T-cell (primary cell): ENCODE results near the gene CHD5. TPM values are rescaled to one million over a fixed set of nuclear protein-coding genes. Genes with fewer than 3 reads are reported as not detected.

Source experiments
- ATAC-seq, 4 experiments: fragments of 200-7000 bp in 3 of 4; fragments of 150-1000 bp in 1 of 4; cut with Tn5 transposase; replicated peaks in 1 of 4; 1 replicate in 3 of 4; 2 replicates in 1 of 4; pipeline ENCODE4 v1.10.0; 2021; ENCODE audit warnings: moderate library complexity in 3 of 4, mild to moderate bottlenecking in 2 of 4, moderate number of reproducible peaks in 1 of 4
- CTCF ChIA-PET, 2 donors: fragments of 300-600 bp; sonication (Branson Sonifier 250); formaldehyde crosslinking; loops; one replicate each; lab custom pipeline; 2022; ENCODE audit warnings: antibody characterized with exemption in 2 of 2; lab: Charles Lee
- POLR2A ChIA-PET, 2 donors: fragments of 300-600 bp; sonication (Branson Sonifier 250); formaldehyde crosslinking; loops; one replicate each; lab custom pipeline; 2022; ENCODE audit warnings: antibody characterized with exemption in 2 of 2; lab: Charles Lee
- DNase-seq, 35 experiments: peaks; one replicate each; pipeline versions ENCODE4 v3.0.0 to v3.0.0-alpha.2; 2013 to 2023
- H3K27ac ChIP-seq: one replicate; pipeline ENCODE4 v1.5.1; 2013; ENCODE audit warnings: low read length
- H3K27me3 ChIP-seq, 2 experiments: replicated peaks in 1 of 2; 1 replicate in 1 of 2; 2 replicates in 1 of 2; pipeline versions ENCODE4 v1.6.1 to v1.7.0; 2013; ENCODE audit warnings: low read length in 1 of 2, mixed read lengths in 1 of 2; ENCODE audit not compliant: control insufficient read depth in 2 of 2, insufficient read depth in 2 of 2; ENCODE audit errors: extremely low read depth in 1 of 2
- H3K36me3 ChIP-seq, 2 donors: 1 replicate in 1 of 2; 2 replicates in 1 of 2; pipeline versions ENCODE4 v1.6.1 to v1.7.0; 2013; ENCODE audit warnings: low read length in 1 of 2; ENCODE audit not compliant: control insufficient read depth in 2 of 2, insufficient read depth in 1 of 2; ENCODE audit errors: extremely low read depth in 1 of 2
- H3K4me1 ChIP-seq, 2 experiments: 1 replicate in 1 of 2; 2 replicates in 1 of 2; pipeline versions ENCODE4 v1.6.1 to v1.7.0; 2013; ENCODE audit warnings: low read length in 2 of 2, mixed read lengths in 1 of 2; ENCODE audit not compliant: insufficient read depth in 2 of 2, control insufficient read depth in 1 of 2; ENCODE audit errors: extremely low read depth in 1 of 2
- H3K4me3 ChIP-seq, 2 donors: 1 replicate in 1 of 2; 2 replicates in 1 of 2; pipeline versions ENCODE4 v1.5.1 to v1.7.0; 2013; ENCODE audit warnings: mild to moderate bottlenecking in 2 of 2, low read length in 1 of 2, moderate library complexity in 1 of 2; ENCODE audit not compliant: control insufficient read depth in 1 of 2; ENCODE audit errors: extremely low read depth in 1 of 2
- H3K9me3 ChIP-seq: 2 replicates; pipeline ENCODE4 v1.7.0; 2013
- H3K27ac Mint-ChIP-seq, 2 donors: one replicate each; pipeline ENCODE4 v1.8.0; 2020 to 2021; ENCODE audit warnings: mild to moderate bottlenecking in 2 of 2, mixed read lengths in 2 of 2
- H3K27me3 Mint-ChIP-seq, 2 donors: one replicate each; pipeline ENCODE4 v1.8.0; 2021 to 2022; ENCODE audit warnings: mixed read lengths in 2 of 2
- H3K36me3 Mint-ChIP-seq: one replicate; pipeline ENCODE4 v1.8.0; 2021; ENCODE audit warnings: mixed read lengths
- H3K4me1 Mint-ChIP-seq, 3 donors: one replicate each; pipeline ENCODE4 v1.8.0; 2020 to 2022; ENCODE audit warnings: mixed read lengths in 3 of 3, mild to moderate bottlenecking in 1 of 3
- H3K4me3 Mint-ChIP-seq, 3 donors: one replicate each; pipeline ENCODE4 v1.8.0; 2020 to 2022; ENCODE audit warnings: mild to moderate bottlenecking in 3 of 3, mixed read lengths in 3 of 3, moderate library complexity in 3 of 3
- H3K9me3 Mint-ChIP-seq, 3 donors: one replicate each; pipeline ENCODE4 v1.8.0; 2020 to 2022; ENCODE audit warnings: mixed read lengths in 3 of 3
- WGBS: methylation state at CpG from one replicate; pipeline ENCODE4 v1.1.5; 2013; ENCODE audit warnings: missing lambda C conversion rate; ENCODE audit not compliant: insufficient coverage; 5-methylcytosine and 5-hydroxymethylcytosine counted together
- total RNA-seq, 35 experiments: library from RNA in 6 of 35; stranded (reverse) in 6 of 35; fragments of 120-200 nt in 1 of 35; gene quantifications; one replicate each; pipeline versions ENCODE4 v1.2.1 to v1.2.4 and lab custom pipeline; 2013 to 2026

Gene CHD5
- total RNA-seq, 5 donors from 2014 or later (not counting 1 experiment from before 2014, with no cell fraction given): 0.05 to 0.23 (median 0.16) TPM

DNA sequence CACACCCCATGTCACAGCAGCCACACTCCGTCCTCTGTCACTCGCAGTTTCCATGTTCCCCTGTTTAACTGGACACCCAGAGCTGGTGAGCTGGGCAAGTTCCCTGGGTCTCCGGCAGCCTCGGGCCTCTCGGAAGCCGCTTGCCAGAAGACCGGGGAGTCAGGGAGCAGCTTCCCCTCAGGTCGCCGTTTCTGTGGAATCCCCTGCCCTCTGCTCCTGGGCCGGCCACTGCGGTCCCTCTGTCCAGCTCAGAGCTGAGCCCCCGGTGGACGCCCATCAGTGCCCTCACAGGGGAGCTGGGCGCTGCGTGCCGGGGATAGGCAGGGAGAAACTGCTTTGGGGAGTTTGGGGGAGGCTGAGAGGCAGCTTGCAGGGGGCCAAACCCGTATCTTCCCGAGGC lies 96.7 kb downstream of the CHD5 start:
- Mint-ChIP-seq H3K36me3 (peaks cover 30% of the 10 kb centered on the region), H3K4me3 (no peak overlapping the region)

DNA sequence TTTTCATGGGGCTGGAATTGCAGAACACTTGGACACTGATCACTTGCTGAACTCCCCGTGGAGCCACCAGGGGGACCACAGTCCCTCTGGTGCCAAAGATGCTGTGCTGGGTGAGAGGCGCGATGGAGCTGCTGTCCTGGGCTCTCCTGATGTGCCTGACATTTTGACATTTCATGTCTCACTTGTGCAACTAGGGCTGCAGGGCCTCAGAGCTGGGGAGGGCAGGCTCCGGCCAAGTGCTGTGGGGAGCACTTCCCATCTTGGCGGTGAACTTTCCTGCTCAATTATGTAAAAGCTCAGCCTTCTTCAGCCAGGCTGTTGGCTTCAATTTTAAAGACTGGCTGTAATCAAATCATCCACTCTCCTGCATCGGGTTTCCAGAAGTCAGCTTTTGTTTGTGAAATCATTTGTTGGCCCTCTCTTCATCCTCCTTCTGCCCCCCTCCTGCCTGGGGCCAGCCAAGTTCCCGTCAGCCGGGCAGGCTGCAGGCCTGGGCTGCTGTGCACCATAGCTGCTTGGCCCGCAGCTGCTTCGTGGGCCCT lies 97.6 kb downstream of the CHD5 start:
- POLR2A ChIA-PET: no interaction called here

More for the DNA sequence above, 96.7 kb downstream of the CHD5 start:
- no peaks in the 10 kb centered on the region for H3K9me3 Mint-ChIP-seq
- ATAC-seq: no peak
- Histone ChIP-seq H3K4me3 (no peak overlapping the region), H3K27ac (no peak overlapping the region), H3K4me1 (no peaks in the 10 kb centered on the region), H3K36me3 (peaks cover 25 to 68% of the 10 kb centered on the region in 2 donors), H3K9me3 (no peaks in the 10 kb centered on the region), H3K27me3 (no peaks in the 10 kb centered on the region)
- no peaks in the 10 kb centered on the region for H3K4me1 Mint-ChIP-seq
- ChIA-PET CTCF (no interaction called here), POLR2A (no interaction called here)
- DNase-seq: no peak
- whole genome bisulfite sequencing: 94% methylated on average over 9 of the region's 18 CpGs
- no peaks in the 10 kb centered on the region for H3K27me3 Mint-ChIP-seq
- no peak overlapping the region for H3K27ac Mint-ChIP-seq

DNA sequence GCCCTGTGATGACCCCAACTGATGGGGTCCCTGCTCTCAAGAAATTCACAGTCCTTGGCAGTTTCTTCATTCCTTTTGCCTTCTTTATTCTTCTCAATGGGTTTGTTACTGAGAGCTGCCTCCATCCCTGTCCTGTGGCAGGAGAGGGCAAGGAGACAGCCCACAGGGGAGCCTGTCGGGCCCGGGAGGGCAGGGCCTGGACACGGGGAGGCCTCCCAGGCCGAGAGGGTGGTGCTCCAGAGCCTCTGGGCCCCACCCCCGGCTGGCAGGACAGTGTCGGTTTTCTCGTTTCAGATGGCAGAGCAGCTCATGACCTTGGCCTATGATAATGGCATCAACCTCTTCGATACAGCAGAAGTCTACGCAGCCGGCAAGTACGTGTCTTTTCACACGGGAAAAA lies 98.2 kb downstream of the CHD5 start:
- POLR2A ChIA-PET: no interaction called here
- ATAC-seq: no peak
- no peaks in the 10 kb centered on the region for H3K4me1 ChIP-seq
- Mint-ChIP-seq H3K36me3 (peaks cover 36% of the 10 kb centered on the region), H3K4me3 (no peak overlapping the region), H3K4me1 (peaks cover 0 to 1% (median 0%) of the 10 kb centered on the region in 3 donors), H3K27me3 (no peaks in the 10 kb centered on the region), H3K9me3 (no peaks in the 10 kb centered on the region), H3K27ac (no peak overlapping the region)
- WGBS: 90% methylated on average over 12 of the region's 12 CpGs
- no peaks in the 10 kb centered on the region for H3K9me3 ChIP-seq
- peaks cover 21 to 78% of the 10 kb centered on the region in 2 donors for H3K36me3 ChIP-seq
- CTCF ChIA-PET: no interaction called here
- H3K27ac ChIP-seq: no peak overlapping the region
- DNase-seq: no peak
- H3K27me3 ChIP-seq: no peaks in the 10 kb centered on the region
- H3K4me3 ChIP-seq: no peak overlapping the region

More for the DNA sequence above, 97.6 kb downstream of the CHD5 start:
- Mint-ChIP-seq H3K4me3 (no peak overlapping the region), H3K36me3 (peaks cover 35% of the 10 kb centered on the region), H3K4me1 (peaks cover 0 to 1% (median 0%) of the 10 kb centered on the region in 3 donors), H3K27ac (no peak overlapping the region), H3K9me3 (no peaks in the 10 kb centered on the region), H3K27me3 (no peaks in the 10 kb centered on the region)
- ATAC-seq (no peak), DNase-seq (no peak)
- H3K27ac ChIP-seq: no peak overlapping the region
- H3K4me3 ChIP-seq: no peak overlapping the region
- H3K9me3 ChIP-seq: no peaks in the 10 kb centered on the region
- WGBS: 95% methylated on average over 10 of the region's 10 CpGs
- CTCF ChIA-PET: no interaction called here
- H3K27me3 ChIP-seq: no peaks in the 10 kb centered on the region
- H3K4me1 ChIP-seq: no peaks in the 10 kb centered on the region
- H3K36me3 ChIP-seq: peaks cover 25 to 77% of the 10 kb centered on the region in 2 donors

DNA sequence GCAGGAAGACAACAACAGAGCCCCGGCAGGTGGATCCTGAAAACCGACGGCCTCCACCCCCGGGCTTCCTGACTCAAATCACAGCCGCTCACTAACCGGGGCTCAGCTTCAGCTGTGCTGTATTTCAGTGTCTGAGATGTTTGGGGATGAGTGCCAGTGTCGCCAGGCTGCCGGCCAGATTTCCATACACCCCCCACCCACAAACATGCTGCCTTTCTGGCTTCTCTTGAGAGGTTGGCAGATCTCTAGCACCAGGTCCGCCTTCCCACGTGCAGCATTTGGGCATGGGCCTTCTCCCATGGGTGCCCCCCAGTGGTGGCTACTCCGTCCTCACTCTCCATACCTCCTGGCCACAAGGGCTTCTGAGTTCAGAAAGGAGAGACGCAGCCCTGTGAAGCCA lies 99.7 kb downstream of the CHD5 start:
- no peaks in the 10 kb centered on the region for H3K4me1 ChIP-seq
- H3K27ac ChIP-seq: no peak overlapping the region
- no peaks in the 10 kb centered on the region for H3K27me3 ChIP-seq
- H3K9me3 ChIP-seq: no peaks in the 10 kb centered on the region
- 90% methylated on average over 2 of the region's 12 CpGs for WGBS
- peaks cover 24 to 82% of the 10 kb centered on the region in 2 donors for H3K36me3 ChIP-seq
- peaks cover 0 to 1% (median 0%) of the 10 kb centered on the region in 3 donors for H3K4me1 Mint-ChIP-seq
- no peak overlapping the region for H3K4me3 Mint-ChIP-seq
- POLR2A ChIA-PET: no interaction called here
- H3K27ac Mint-ChIP-seq: no peak overlapping the region
- ATAC-seq (peak in 2 of 4 experiments; percentile 17 to 23), DNase-seq (no peak)
- CTCF ChIA-PET: no interaction called here
- no peaks in the 10 kb centered on the region for H3K27me3 Mint-ChIP-seq
- H3K4me3 ChIP-seq: no peak overlapping the region
- H3K36me3 Mint-ChIP-seq: peaks cover 43% of the 10 kb centered on the region
- no peaks in the 10 kb centered on the region for H3K9me3 Mint-ChIP-seq

DNA sequence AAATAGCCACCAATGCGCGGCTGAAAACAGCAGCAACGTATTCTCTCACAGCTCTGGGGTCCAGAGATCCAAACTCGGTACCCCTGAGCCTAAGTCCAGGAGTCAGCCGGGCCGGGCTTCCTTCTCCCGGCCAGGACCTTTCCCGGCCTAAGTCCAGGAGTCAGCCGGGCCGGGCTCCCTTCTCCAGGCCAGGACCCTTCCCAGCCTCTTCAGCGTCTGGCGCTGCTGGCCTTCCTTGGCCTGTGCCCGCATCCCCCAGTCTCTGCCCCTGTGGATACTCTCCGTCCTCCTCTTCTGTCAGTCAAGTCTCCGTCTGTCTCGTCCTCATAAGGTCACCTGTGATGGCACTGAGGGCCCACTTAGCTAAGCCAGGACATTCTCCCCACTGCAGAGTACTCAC lies 102.2 kb downstream of the CHD5 start:
- CTCF ChIA-PET: no interaction called here
- H3K4me3 Mint-ChIP-seq: no peak overlapping the region

DNA sequence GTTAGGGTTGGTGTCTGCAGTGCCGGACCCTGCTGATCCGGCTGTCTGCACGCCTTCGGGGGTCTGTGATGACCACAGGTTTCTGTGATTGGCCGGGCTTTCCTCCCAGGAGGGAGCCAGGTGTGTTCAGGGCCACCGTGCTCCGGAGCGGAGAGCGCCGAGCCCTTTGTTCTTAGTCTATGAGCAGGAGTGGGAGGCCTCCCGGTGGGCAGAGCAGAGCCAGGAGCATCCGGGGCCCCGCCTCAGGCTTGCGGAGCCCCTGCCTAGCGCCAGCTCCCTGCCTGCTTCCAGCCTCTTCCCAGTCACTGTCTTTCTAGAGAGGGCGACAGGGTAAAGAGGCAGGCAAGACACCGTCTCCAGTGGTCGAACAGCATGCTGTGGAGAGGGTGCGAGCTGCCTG lies 102.6 kb downstream of the CHD5 start:
- POLR2A ChIA-PET: interaction anchor here in 1 of 2 donors (0.7 kb wide), 1 partner anchor 12 kb away, joined by 3 read pairs; no protein-coding TSS in a partner anchor

More for the DNA sequence above, 102.2 kb downstream of the CHD5 start:
- Histone ChIP-seq H3K9me3 (no peaks in the 10 kb centered on the region), H3K27ac (no peak overlapping the region), H3K36me3 (peaks cover 32 to 85% of the 10 kb centered on the region in 2 donors), H3K4me1 (no peaks in the 10 kb centered on the region), H3K4me3 (no peak overlapping the region), H3K27me3 (no peaks in the 10 kb centered on the region)
- H3K27me3 Mint-ChIP-seq: no peaks in the 10 kb centered on the region
- H3K27ac Mint-ChIP-seq: peak overlapping the region in 1 of 2 donors; percentile 44
- H3K4me1 Mint-ChIP-seq: peaks cover 0 to 2% (median 1%) of the 10 kb centered on the region in 3 donors
- 97% methylated on average over 16 of the region's 16 CpGs for WGBS
- POLR2A ChIA-PET: no interaction called here
- H3K36me3 Mint-ChIP-seq: peaks cover 42% of the 10 kb centered on the region
- DNase-seq (no peak), ATAC-seq (no peak)
- H3K9me3 Mint-ChIP-seq: no peaks in the 10 kb centered on the region

More for the DNA sequence above, 102.6 kb downstream of the CHD5 start:
- Mint-ChIP-seq H3K4me1 (peaks cover 0 to 2% (median 1%) of the 10 kb centered on the region in 3 donors), H3K27me3 (no peaks in the 10 kb centered on the region), H3K9me3 (no peaks in the 10 kb centered on the region), H3K4me3 (no peak overlapping the region), H3K27ac (no peak overlapping the region), H3K36me3 (peaks cover 42% of the 10 kb centered on the region)
- Histone ChIP-seq H3K36me3 (peaks cover 35 to 85% of the 10 kb centered on the region in 2 donors), H3K4me3 (no peak overlapping the region), H3K4me1 (no peaks in the 10 kb centered on the region), H3K27ac (no peak overlapping the region), H3K9me3 (no peaks in the 10 kb centered on the region), H3K27me3 (no peaks in the 10 kb centered on the region)
- no peak for DNase-seq
- CTCF ChIA-PET: no interaction called here
- ATAC-seq: no peak
- whole genome bisulfite sequencing: 97% methylated on average over 14 of the region's 19 CpGs
